Upper lobe of left lung (tissue), 6 donors: ENCODE data around the gene INO80D. TPM values are rescaled to one million over a fixed set of nuclear protein-coding genes. Genes with fewer than 3 reads are reported as not detected.

ENCODE experiments used
- ATAC-seq, 2 donors: fragments of 200-7000 bp; cut with Tn5 transposase; one replicate each; pipeline ENCODE4 v1.9.1; 2022; ENCODE audit warnings: mild to moderate bottlenecking in 2 of 2, moderate library complexity in 2 of 2; ENCODE audit not compliant: low FRiP score in 2 of 2
- DNase-seq, 2 donors: peaks; one replicate each; pipeline ENCODE4 v3.0.0-alpha.2; 2019 to 2020
- H3K27ac ChIP-seq, 4 donors: fragments of 200-600 bp; sonication (generic); one replicate each; pipeline ENCODE4 v1.5.1; 2016 to 2019
- H3K27me3 ChIP-seq, 4 donors: fragments of 200-600 bp; sonication (generic); one replicate each; pipeline ENCODE4 v1.5.1; 2017 to 2019
- H3K36me3 ChIP-seq, 4 donors: fragments of 200-600 bp; sonication (generic); one replicate each; pipeline ENCODE4 v1.5.1; 2016 to 2019
- H3K4me1 ChIP-seq, 4 donors: fragments of 200-600 bp; sonication (generic); one replicate each; pipeline ENCODE4 v1.5.1; 2018 to 2019
- H3K4me3 ChIP-seq, 4 donors: fragments of 200-600 bp; sonication (generic); one replicate each; pipeline ENCODE4 v1.5.1; 2017 to 2019; ENCODE audit warnings: mild to moderate bottlenecking in 2 of 4, moderate library complexity in 1 of 4
- H3K9me3 ChIP-seq, 4 donors: fragments of 200-600 bp; sonication (generic); one replicate each; pipeline ENCODE4 v1.5.1; 2018 to 2019
- CTCF ChIP-seq, 6 experiments: fragments of 450-650 bp in 4 of 6; fragments of 200-600 bp in 2 of 6; sonication (generic) in 2 of 6; IDR thresholded peaks; one replicate each; pipeline ENCODE4 v1.5.1; 2016 to 2019; ENCODE audit warnings: antibody characterized with exemption in 6 of 6
- EP300 ChIP-seq, 4 donors: sonication (generic); formaldehyde crosslinking; IDR thresholded peaks; one replicate each; pipeline ENCODE4 v1.5.1; 2017; ENCODE audit warnings: antibody characterized with exemption in 4 of 4, control low read depth in 2 of 4
- POLR2A ChIP-seq, 4 donors: fragments of 450-650 bp; IDR thresholded peaks; one replicate each; pipeline ENCODE4 v1.5.1; 2016 to 2017; ENCODE audit warnings: antibody characterized with exemption in 4 of 4, mild to moderate bottlenecking in 2 of 4
- POLR2AphosphoS5 ChIP-seq, 2 donors: sonication (generic); formaldehyde crosslinking; IDR thresholded peaks; one replicate each; pipeline ENCODE4 v1.5.1; 2017; ENCODE audit warnings: antibody characterized with exemption in 2 of 2
- WGBS, 2 donors: methylation state at CpG; one replicate each; pipeline ENCODE4 v1.1.5; 2017 to 2018; 5-methylcytosine and 5-hydroxymethylcytosine counted together
- total RNA-seq, 6 donors: library from RNA; depleted of rRNA in 4 of 6; stranded (reverse); fragments of >200 nt in 4 of 6; gene quantifications; one replicate each; pipeline versions ENCODE4 v1.1.0 to v1.2.1, GENCODE V29; 2016 to 2021
- donor health status: DM: no; HTN: no; CAD: no; lungs with moderate emphysema.
- donor health status: DM: no; HTN: yes; CAD: no; lungs with severe emphysema.

The INO80D gene
- total RNA-seq, 6 donors from 2014 or later: 13.0 to 50.3 (median 21.9) TPM

GRCh38 chr2:206088248-206088647 lies 2.3 kb upstream of the INO80D start:
- no peak for DNase-seq
- no peak for ATAC-seq
- H3K9me3 ChIP-seq: no peaks in the 10 kb centered on the region
- H3K27ac ChIP-seq: peak overlapping the region in 1 of 4 donors; percentile 98
- H3K4me1 ChIP-seq: peaks cover 9 to 24% (median 15%) of the 10 kb centered on the region in 4 donors
- no peak overlapping the region for H3K4me3 ChIP-seq
- peaks cover 0 to 12% (median 4%) of the 10 kb centered on the region in 4 donors for H3K36me3 ChIP-seq
- TF ChIP-seq POLR2A (IDR thresholded peaks at IDR 0.05) (no peak), POLR2AphosphoS5 (IDR thresholded peaks at IDR 0.05) (no peak), EP300 (IDR thresholded peaks at IDR 0.05) (no peak), CTCF (IDR thresholded peaks at IDR 0.05) (no peak)
- no peaks in the 10 kb centered on the region for H3K27me3 ChIP-seq

- peak overlapping the region; percentile 97 to 100 (median 98) for H3K27ac ChIP-seq
- DNase-seq (no peak), ATAC-seq (no peak)
- no peak for TF ChIP-seq POLR2A (IDR thresholded peaks at IDR 0.05)
- peaks cover 0 to 12% (median 4%) of the 10 kb centered on the region in 4 donors for H3K36me3 ChIP-seq
- no peaks in the 10 kb centered on the region for H3K9me3 ChIP-seq
- H3K4me1 ChIP-seq: peaks cover 9 to 25% (median 17%) of the 10 kb centered on the region in 4 donors
- no peaks in the 10 kb centered on the region for H3K27me3 ChIP-seq
- H3K4me3 ChIP-seq: peak overlapping the region; percentile 10 to 82 (median 78)
- WGBS, 2 donors: 1 to 2% methylated on average over 4 of the region's 4 CpGs
Observed at GRCh38 chr2:206086716-206087350, 859 bp upstream of the INO80D start.

GRCh38 chr2:206084870-206085741 lies 868 bp downstream of the INO80D start:
- Histone ChIP-seq H3K27ac (peak overlapping the region; percentile 97 to 100 (median 98)), H3K4me3 (peak overlapping the region; percentile 73 to 82 (median 78)), H3K9me3 (no peaks in the 10 kb centered on the region), H3K36me3 (peaks cover 0 to 3% (median 0%) of the 10 kb centered on the region in 4 donors), H3K27me3 (no peaks in the 10 kb centered on the region), H3K4me1 (peaks cover 9 to 25% (median 17%) of the 10 kb centered on the region in 4 donors)
- TF ChIP-seq POLR2A (IDR thresholded peaks at IDR 0.05): no peak
- TF ChIP-seq CTCF (IDR thresholded peaks at IDR 0.05): peak in 1 of 6 experiments; percentile 5
- 4% methylated on average over 13 to 16 of the region's 88 CpGs for WGBS, 2 donors
- DNase-seq (peak; percentile 27 to 91), ATAC-seq (peak; percentile 47 to 63)

- no peak for TF ChIP-seq CTCF (IDR thresholded peaks at IDR 0.05)
- peak in 3 of 4 donors; percentile 46 to 75 (median 68) for TF ChIP-seq POLR2A (IDR thresholded peaks at IDR 0.05)
- peak; percentile 71 to 89 for TF ChIP-seq POLR2AphosphoS5 (IDR thresholded peaks at IDR 0.05)
- no peak for TF ChIP-seq EP300 (IDR thresholded peaks at IDR 0.05)
- peak; percentile 61 to 73 for ATAC-seq
- H3K27me3 ChIP-seq: no peaks in the 10 kb centered on the region
- peaks cover 15 to 25% (median 17%) of the 10 kb centered on the region in 4 donors for H3K4me1 ChIP-seq
- no peaks in the 10 kb centered on the region for H3K9me3 ChIP-seq
- H3K27ac ChIP-seq: peak overlapping the region; percentile 97 to 100 (median 98)
- no peaks in the 10 kb centered on the region for H3K36me3 ChIP-seq
- WGBS, 2 donors: 1 to 2% methylated on average over 9 to 10 of the region's 10 CpGs
- peak overlapping the region; percentile 73 to 82 (median 78) for H3K4me3 ChIP-seq
- DNase-seq: peak in 1 of 2 donors; percentile 79
Observed at GRCh38 chr2:206084439-206084869, 1.5 kb downstream of the INO80D start.
